Endothelial cell of umbilical vein (primary cell): ENCODE data around the gene DBNDD2. TPM values are rescaled to one million over a fixed set of nuclear protein-coding genes. Genes with fewer than 3 reads are reported as not detected.

Experiments used
- BruUV-seq: library from RNA; stranded (reverse); fragments of 400-500 nt; replicated peaks from 2 replicates; lab custom pipeline; 2021; lab: Mats Ljungman, UMichigan
- CTCF ChIA-PET: fragments of 300-600, 350-600 bp; sonication (Branson Sonifier 250); formaldehyde crosslinking; loops from one replicate; lab custom pipeline; 2021; ENCODE audit warnings: antibody characterized with exemption, inconsistent platforms; lab: Charles Lee
- POLR2A ChIA-PET: fragments of 300-600, 350-600 bp; sonication (Branson Sonifier 250); formaldehyde crosslinking; loops from one replicate; lab custom pipeline; 2021; ENCODE audit warnings: antibody characterized with exemption, inconsistent platforms; lab: Charles Lee
- DNase-seq: peaks from one replicate; pipeline ENCODE4 v3.0.0-alpha.2; 2011; ENCODE audit warnings: low read depth, low spot score
- FAIRE-seq: peaks from 2 replicates; lab custom pipeline; 2011; peaks lifted over from hg19 to GRCh38; lab: Jason Lieb, UNC
- H2AFZ ChIP-seq: 2 replicates; pipeline ENCODE4 v1.6.0; 2012; ENCODE audit warnings: low read depth, low read length, control low read depth, inconsistent platforms
- H3K27ac ChIP-seq: 2 replicates; pipeline ENCODE4 v1.5.1; 2011; ENCODE audit warnings: low read depth, mild to moderate bottlenecking, control low read depth, low read length, moderate library complexity; ENCODE audit not compliant: insufficient read depth
- H3K27me3 ChIP-seq, 2 experiments: 2 replicates each; pipeline versions ENCODE4 v1.6.0 to v1.6.1; 2011; ENCODE audit warnings: low read length in 2 of 2, mixed read lengths in 1 of 2; ENCODE audit not compliant: control insufficient read depth in 2 of 2, insufficient read depth in 2 of 2
- H3K36me3 ChIP-seq, 2 experiments: 2 replicates in 1 of 2; 3 replicates in 1 of 2; pipeline ENCODE4 v1.5.1; 2011; ENCODE audit warnings: low read length in 2 of 2, mild to moderate bottlenecking in 1 of 2, moderate library complexity in 1 of 2; ENCODE audit not compliant: control insufficient read depth in 2 of 2, insufficient read depth in 2 of 2; ENCODE audit errors: extremely low read depth in 1 of 2
- H3K4me1 ChIP-seq: 3 replicates; pipeline ENCODE4 v1.5.1; 2011; ENCODE audit warnings: mild to moderate bottlenecking, low read length; ENCODE audit not compliant: control insufficient read depth, insufficient read depth; ENCODE audit errors: extremely low read depth
- H3K4me2 ChIP-seq: 2 replicates; pipeline ENCODE4 v1.6.1; 2011; ENCODE audit warnings: low read length, control low read depth, mixed read lengths; ENCODE audit not compliant: insufficient read depth
- H3K4me3 ChIP-seq, 3 experiments: fragments of 200-600 bp in 1 of 3; sonication (generic), shearing (Covaris generic) in 1 of 3; replicated peaks in 1 of 3; 2 replicates each; pipeline ENCODE4 v1.5.1; 2011 to 2016; ENCODE audit warnings: control low read depth in 3 of 3, low read length in 3 of 3, mild to moderate bottlenecking in 2 of 3, inconsistent platforms in 1 of 3, low read depth in 1 of 3, moderate library complexity in 1 of 3; ENCODE audit not compliant: insufficient read depth in 1 of 3
- H3K79me2 ChIP-seq: 2 replicates; pipeline ENCODE4 v1.6.0; 2012; ENCODE audit warnings: low read length, inconsistent platforms; ENCODE audit not compliant: control insufficient read depth, insufficient read depth
- H3K9ac ChIP-seq: replicated peaks from 2 replicates; pipeline ENCODE3; 2011; ENCODE audit warnings: low read length, control low read depth; ENCODE audit not compliant: insufficient read depth; ENCODE audit errors: extremely low read depth
- H3K9me1 ChIP-seq: replicated peaks from 3 replicates; pipeline ENCODE4 v1.6.0; 2011; ENCODE audit warnings: mild to moderate bottlenecking, low read length; ENCODE audit not compliant: control insufficient read depth, insufficient read depth; ENCODE audit errors: extremely low read depth
- H3K9me3 ChIP-seq: replicated peaks from 2 replicates; pipeline ENCODE4 v1.5.1; 2012; ENCODE audit warnings: low read length, inconsistent platforms; ENCODE audit not compliant: control insufficient read depth, insufficient read depth
- H4K20me1 ChIP-seq: replicated peaks from 2 replicates; pipeline ENCODE3; 2011; ENCODE audit warnings: mild to moderate bottlenecking, low read length; ENCODE audit not compliant: control insufficient read depth, insufficient read depth; ENCODE audit errors: extremely low read depth
- CTCF ChIP-seq, 2 donors: IDR thresholded peaks; 1 replicate in 1 of 2; 2 replicates in 1 of 2; pipeline ENCODE4 v1.5.1; 2011; ENCODE audit warnings: low read length in 2 of 2, mild to moderate bottlenecking in 2 of 2, moderate library complexity in 2 of 2, control low read depth in 1 of 2, inconsistent platforms in 1 of 2, low read depth in 1 of 2; ENCODE audit not compliant: insufficient read depth in 1 of 2; ENCODE audit errors: extremely low read depth in 1 of 2
- EZH2 ChIP-seq: IDR thresholded peaks from 2 replicates; pipeline ENCODE4 v1.6.1; 2012; ENCODE audit warnings: borderline replicate concordance, low read depth, mild to moderate bottlenecking, moderate library complexity, low read length, inconsistent platforms; ENCODE audit not compliant: severe bottlenecking
- FOS ChIP-seq: IDR thresholded peaks from 2 replicates; pipeline ENCODE4 v1.6.1; 2011; ENCODE audit warnings: mild to moderate bottlenecking, low read length, moderate library complexity, borderline replicate concordance; ENCODE audit not compliant: insufficient read depth
- GATA2 ChIP-seq: IDR thresholded peaks from 2 replicates; pipeline ENCODE4 v1.7.0; 2011; ENCODE audit warnings: low read depth, mild to moderate bottlenecking, moderate library complexity, mixed read lengths, low read length; ENCODE audit not compliant: insufficient read length, insufficient read depth
- JUN ChIP-seq: IDR thresholded peaks from 2 replicates; pipeline ENCODE4 v1.6.1; 2011; ENCODE audit warnings: borderline replicate concordance, low read depth; ENCODE audit not compliant: insufficient read length, insufficient read depth
- MAX ChIP-seq: IDR thresholded peaks from 2 replicates; pipeline ENCODE4 v1.6.1; 2011; ENCODE audit not compliant: insufficient read depth, insufficient read length
- MYC ChIP-seq: IDR thresholded peaks from one replicate; pipeline ENCODE4 v1.6.1; 2011; ENCODE audit warnings: mild to moderate bottlenecking, low read depth, low read length
- POLR2A ChIP-seq: IDR thresholded peaks from 2 replicates; pipeline ENCODE4 v1.6.1; 2012; ENCODE audit warnings: low read depth, mild to moderate bottlenecking, control low read depth, low read length
- POLR2AphosphoS5 ChIP-seq: IDR thresholded peaks from 2 replicates; pipeline ENCODE4 v1.6.1; 2012; ENCODE audit warnings: low read depth, mild to moderate bottlenecking, control low read depth, low read length, moderate library complexity; ENCODE audit not compliant: insufficient read depth
- dilution Hi-C: fragments of 300-500 bp; cut with MboI; formaldehyde crosslinking; loops from one replicate; pipeline ENCODE4 v1.15.0; 2019; ENCODE audit warnings: low sequenced_read_pairs; ENCODE audit not compliant: extremely low pct_ligation_motif_present
- intact Hi-C: fragments of 100-400 bp; cut with micrococcal nuclease; formaldehyde crosslinking; loops from one replicate; pipeline ENCODE4 v1.10.0; 2022
- polyA plus RNA-seq, 4 experiments: library from polyadenylated mRNA; depleted of rRNA in 3 of 4; stranded (reverse) in 3 of 4; unstranded in 1 of 4; fragments of >200 nt; gene quantifications; 2 replicates each; pipeline versions ENCODE4 v1.2.1 to v1.2.3, GENCODE V29; 2011 to 2012; ENCODE audit warnings: missing spikeins in 1 of 4
- total RNA-seq: library from RNA; stranded (reverse); gene quantifications from 2 replicates; pipeline ENCODE4 v1.2.3, GENCODE V29; 2021

The DBNDD2 gene
- total and polyA plus RNA-seq, 2 donors (not counting 3 experiments of a cell fraction or from before 2014, with no cell fraction given): 15.6 to 27.9 TPM

- DNase-seq (no peak), FAIRE-seq (no peak)
- no TSS peak for BruUV-seq
- H3K4me2 ChIP-seq: no peak overlapping the region
- H3K9ac ChIP-seq: no peak overlapping the region
- H3K36me3 ChIP-seq: peaks cover 0 to 3% of the 10 kb centered on the region in 2 experiments
- TF ChIP-seq MYC: no peak
- TF ChIP-seq POLR2A: no peak
- TF ChIP-seq MAX: no peak
- TF ChIP-seq CTCF (IDR thresholded peaks at IDR 0.05; ENCODE audit: extremely low read depth in 1 of 2, insufficient read depth in 1 of 2, low read depth in 1 of 2, low read length in 2 of 2): no peak
- TF ChIP-seq EZH2: no peak
- no peak for TF ChIP-seq GATA2
- no peak for TF ChIP-seq POLR2AphosphoS5
- no peak for TF ChIP-seq JUN
- no peak for TF ChIP-seq FOS
- H3K27me3 ChIP-seq: no peaks in the 10 kb centered on the region
- no peaks in the 10 kb centered on the region for H3K79me2 ChIP-seq
- intact Hi-C loops (no loop called here), dilution Hi-C loops (no loop called here)
- ChIA-PET POLR2A (no interaction called here), CTCF (interaction anchor here (1.2 to 3.6 kb wide), 2 partner anchors 9 to 37 kb away, joined by 3 to 15 read pairs; no protein-coding TSS in a partner anchor)
- H3K4me1 ChIP-seq: peaks cover 9% of the 10 kb centered on the region
- H3K4me3 ChIP-seq: no peak overlapping the region
- H2AFZ ChIP-seq: no peak overlapping the region
- H3K9me1 ChIP-seq: no peaks in the 10 kb centered on the region
- H4K20me1 ChIP-seq: no peaks in the 10 kb centered on the region
- no peak overlapping the region for H3K27ac ChIP-seq
- no peaks in the 10 kb centered on the region for H3K9me3 ChIP-seq
Observed at GRCh38 chr20:45410887-45411286, 2.8 kb downstream of the DBNDD2 start.
